ENCODE measurements around the gene LRRC41. TPM values are rescaled to one million over a fixed set of nuclear protein-coding genes. Genes with fewer than 3 reads are reported as not detected.
"Not testable (repeated sequence)": the region's sequence is repeated elsewhere in the genome, so short reads cannot be mapped to it uniquely, and the experiment has no call there.

Gene LRRC41
- total RNA-seq, 2 experiments from 2014 or later = 36.8 to 48.8 TPM

GRCh38 chr1:46325285-46326076, 22.1 kb upstream of the LRRC41 start:
- intact Hi-C loops (cut with micrococcal nuclease; ENCODE audit: unreplicated experiment); H3K9me3 ChIP-seq (ENCODE audit: low read length); H3K36me3 ChIP-seq (ENCODE audit: insufficient read depth, low read length); CTCF ChIA-PET (ENCODE audit: unreplicated experiment); H3K79me2 ChIP-seq (ENCODE audit: insufficient read depth, low read depth, low read length); H4K20me1 ChIP-seq (ENCODE audit: insufficient read depth, low read length); BruUV-seq (replicated peaks); H3K9me2 ChIP-seq (ENCODE audit: insufficient read depth, low read length): not testable (repeated sequence)
- Histone ChIP-seq H2AFZ (ENCODE audit: low read length) (peak overlapping the region; percentile 94), H3K4me1 (ENCODE audit: insufficient read depth, low read length, poor library complexity, severe bottlenecking) (peaks cover 34% of the 10 kb centered on the region), H3K27ac (ENCODE audit: low read depth, low read length, poor library complexity, severe bottlenecking) (peak overlapping the region; percentile 89), H3K4me3 (ENCODE audit: low read depth, low read length, poor library complexity, severe bottlenecking) (peak overlapping the region; percentile 36), H3K4me2 (ENCODE audit: low read length) (peak overlapping the region; percentile 56)
- DNase-seq (ENCODE audit: low spot score) = peak; percentile 42
- POLR2A ChIA-PET = interaction anchor here (0.6 to 2.0 kb wide), 6 partner anchors 8 to 74 kb away, joined by 3 to 13 read pairs (median 4); partner anchors contain the start of gene NSUN4

DNA sequence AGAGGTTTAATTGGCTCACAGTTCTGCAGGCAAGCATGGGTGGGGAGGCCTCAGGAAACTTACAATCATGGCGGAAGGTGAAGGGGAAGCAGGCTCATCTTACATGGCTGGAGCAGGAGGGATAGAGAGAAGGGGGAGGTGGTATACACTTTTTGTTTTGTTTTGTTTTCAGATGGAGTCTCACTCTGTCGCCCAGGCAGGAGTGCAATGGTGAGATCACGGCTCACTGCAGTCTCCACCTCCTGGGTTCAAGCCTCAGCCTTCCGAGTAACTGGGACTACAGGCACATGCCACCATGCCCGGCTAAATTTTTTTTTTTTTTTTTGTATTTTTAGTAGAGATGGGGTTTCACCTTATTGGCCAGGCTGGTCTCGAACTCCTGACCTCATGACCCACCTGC, 18.8 kb upstream of the LRRC41 start:
- H4K20me1 ChIP-seq (ENCODE audit: insufficient read depth, low read length); H3K9me2 ChIP-seq (ENCODE audit: insufficient read depth, low read length); H3K4me2 ChIP-seq (ENCODE audit: low read length); H3K4me3 ChIP-seq (ENCODE audit: low read depth, low read length, poor library complexity, severe bottlenecking); BruUV-seq (replicated peaks); DNase-seq (ENCODE audit: low spot score); H3K9me3 ChIP-seq (ENCODE audit: low read length); H3K79me2 ChIP-seq (ENCODE audit: insufficient read depth, low read depth, low read length); H3K27ac ChIP-seq (ENCODE audit: low read depth, low read length, poor library complexity, severe bottlenecking); CTCF ChIA-PET (ENCODE audit: unreplicated experiment); intact Hi-C loops (cut with micrococcal nuclease; ENCODE audit: unreplicated experiment); H2AFZ ChIP-seq (ENCODE audit: low read length): not testable (repeated sequence)
- POLR2A ChIA-PET = interaction anchor here (0.6 kb wide), 1 partner anchor 280 kb away, joined by 3 read pairs; no protein-coding TSS in a partner anchor
- H3K36me3 ChIP-seq (ENCODE audit: insufficient read depth, low read length) = peaks cover 16% of the 10 kb centered on the region
- H3K4me1 ChIP-seq (ENCODE audit: insufficient read depth, low read length, poor library complexity, severe bottlenecking) = peaks cover 31% of the 10 kb centered on the region

GRCh38 chr1:46319960-46320914, 16.8 kb upstream of the LRRC41 start:
- H3K9me3 ChIP-seq (ENCODE audit: low read length); H4K20me1 ChIP-seq (ENCODE audit: insufficient read depth, low read length); H3K9me2 ChIP-seq (ENCODE audit: insufficient read depth, low read length); BruUV-seq (replicated peaks); H3K4me3 ChIP-seq (ENCODE audit: low read depth, low read length, poor library complexity, severe bottlenecking); DNase-seq (ENCODE audit: low spot score); intact Hi-C loops (cut with micrococcal nuclease; ENCODE audit: unreplicated experiment); H3K4me2 ChIP-seq (ENCODE audit: low read length); H2AFZ ChIP-seq (ENCODE audit: low read length); H3K79me2 ChIP-seq (ENCODE audit: insufficient read depth, low read depth, low read length); H3K27ac ChIP-seq (ENCODE audit: low read depth, low read length, poor library complexity, severe bottlenecking): not testable (repeated sequence)
- ChIA-PET CTCF (ENCODE audit: unreplicated experiment) (interaction anchor here (0.6 kb wide), 2 partner anchors 12 to 206 kb away, joined by 3 read pairs; no protein-coding TSS in a partner anchor), POLR2A (interaction anchor here (0.7 to 1.4 kb wide), 3 partner anchors 17 to 976 kb away, joined by 3 to 8 read pairs (median 3); no protein-coding TSS in a partner anchor)
- H3K36me3 ChIP-seq (ENCODE audit: insufficient read depth, low read length) = peaks cover 32% of the 10 kb centered on the region
- H3K4me1 ChIP-seq (ENCODE audit: insufficient read depth, low read length, poor library complexity, severe bottlenecking) = peaks cover 11% of the 10 kb centered on the region

GRCh38 chr1:46319301-46319700, 15.9 kb upstream of the LRRC41 start:
- H2AFZ ChIP-seq (ENCODE audit: low read length); DNase-seq (ENCODE audit: low spot score); H3K4me1 ChIP-seq (ENCODE audit: insufficient read depth, low read length, poor library complexity, severe bottlenecking); BruUV-seq (replicated peaks); intact Hi-C loops (cut with micrococcal nuclease; ENCODE audit: unreplicated experiment); H3K4me2 ChIP-seq (ENCODE audit: low read length); H3K9me2 ChIP-seq (ENCODE audit: insufficient read depth, low read length); H3K4me3 ChIP-seq (ENCODE audit: low read depth, low read length, poor library complexity, severe bottlenecking); H3K79me2 ChIP-seq (ENCODE audit: insufficient read depth, low read depth, low read length); H3K27ac ChIP-seq (ENCODE audit: low read depth, low read length, poor library complexity, severe bottlenecking); CTCF ChIA-PET (ENCODE audit: unreplicated experiment); H3K9me3 ChIP-seq (ENCODE audit: low read length); H4K20me1 ChIP-seq (ENCODE audit: insufficient read depth, low read length): not testable (repeated sequence)
- H3K36me3 ChIP-seq (ENCODE audit: insufficient read depth, low read length) = peaks cover 36% of the 10 kb centered on the region
- POLR2A ChIA-PET = interaction anchor here (0.6 to 1.4 kb wide), 3 partner anchors 21 to 975 kb away, joined by 3 to 8 read pairs (median 4); no protein-coding TSS in a partner anchor

Measured in OCI-LY7 (cell line).